Activated naive CD8-positive, alpha-beta T cell treated with anti-CD3 and anti-CD28 coated beads, Interleukin-2, amount 50 U/mL, for 24 hours (primary cell): ENCODE results near the gene FAM177B.

Source experiments
- ATAC-seq: fragments of 150-1000 bp; cut with Tn5 transposase; one replicate; pipeline ENCODE4 v1.10.0; 2021
- DNase-seq: peaks from one replicate; pipeline ENCODE4 v3.0.0; 2021
- H3K27ac Mint-ChIP-seq: one replicate; pipeline ENCODE4 v1.8.0; 2021; ENCODE audit warnings: mild to moderate bottlenecking, mixed read lengths
- H3K27me3 Mint-ChIP-seq: one replicate; pipeline ENCODE4 v1.8.0; 2021; ENCODE audit warnings: mixed read lengths
- H3K36me3 Mint-ChIP-seq: one replicate; pipeline ENCODE4 v1.8.0; 2021; ENCODE audit warnings: low read depth, mixed read lengths
- H3K4me1 Mint-ChIP-seq: one replicate; pipeline ENCODE4 v1.8.0; 2021; ENCODE audit warnings: mixed read lengths
- H3K4me3 Mint-ChIP-seq: one replicate; pipeline ENCODE4 v1.8.0; 2021; ENCODE audit warnings: mild to moderate bottlenecking, moderate library complexity, mixed read lengths
- H3K9me3 Mint-ChIP-seq: one replicate; pipeline ENCODE4 v1.8.0; 2021; ENCODE audit warnings: mixed read lengths

Gene FAM177B

GRCh38 chr1:222787729-222788128 is 50.7 kb downstream of the FAM177B start:
- no peak overlapping the region for H3K4me3 Mint-ChIP-seq

GRCh38 chr1:222788402-222789156 is 51.6 kb downstream of the FAM177B start:
- no peak for DNase-seq
- H3K27me3 Mint-ChIP-seq = peaks cover 2% of the 10 kb centered on the region
- H3K36me3 Mint-ChIP-seq = no peaks in the 10 kb centered on the region
- H3K27ac Mint-ChIP-seq = no peak overlapping the region
- ATAC-seq = no peak
- H3K4me3 Mint-ChIP-seq = no peak overlapping the region
- H3K9me3 Mint-ChIP-seq = peaks cover 8% of the 10 kb centered on the region
- H3K4me1 Mint-ChIP-seq = peaks cover 15% of the 10 kb centered on the region

More at GRCh38 chr1:222787729-222788128, 50.7 kb downstream of the FAM177B start:
- peaks cover 4% of the 10 kb centered on the region for H3K27me3 Mint-ChIP-seq
- no peak for ATAC-seq
- H3K9me3 Mint-ChIP-seq = peaks cover 8% of the 10 kb centered on the region
- H3K4me1 Mint-ChIP-seq = peaks cover 15% of the 10 kb centered on the region
- H3K36me3 Mint-ChIP-seq = no peaks in the 10 kb centered on the region
- H3K27ac Mint-ChIP-seq = no peak overlapping the region
- no peak for DNase-seq

- Mint-ChIP-seq H3K9me3 (peaks cover 8% of the 10 kb centered on the region), H3K4me3 (no peak overlapping the region), H3K27ac (no peak overlapping the region), H3K36me3 (no peaks in the 10 kb centered on the region), H3K4me1 (peaks cover 15% of the 10 kb centered on the region), H3K27me3 (no peaks in the 10 kb centered on the region)
- peak; percentile 25 for ATAC-seq
- DNase-seq = no peak
Observed at GRCh38 chr1:222790115-222790514, 53.1 kb downstream of the FAM177B start.

GRCh38 chr1:222790520-222790919 is 53.5 kb downstream of the FAM177B start:
- peaks cover 15% of the 10 kb centered on the region for H3K4me1 Mint-ChIP-seq
- no peaks in the 10 kb centered on the region for H3K27me3 Mint-ChIP-seq
- DNase-seq = no peak
- peak; percentile 33 for ATAC-seq
- peaks cover 8% of the 10 kb centered on the region for H3K9me3 Mint-ChIP-seq
- no peaks in the 10 kb centered on the region for H3K36me3 Mint-ChIP-seq
- H3K4me3 Mint-ChIP-seq = no peak overlapping the region
- H3K27ac Mint-ChIP-seq = no peak overlapping the region

- DNase-seq (no peak), ATAC-seq (no peak)
- no peaks in the 10 kb centered on the region for H3K27me3 Mint-ChIP-seq
- no peak overlapping the region for H3K4me3 Mint-ChIP-seq
- peaks cover 15% of the 10 kb centered on the region for H3K4me1 Mint-ChIP-seq
- peaks cover 8% of the 10 kb centered on the region for H3K9me3 Mint-ChIP-seq
- no peaks in the 10 kb centered on the region for H3K36me3 Mint-ChIP-seq
- no peak overlapping the region for H3K27ac Mint-ChIP-seq
Observed at GRCh38 chr1:222791006-222791710, 54.2 kb downstream of the FAM177B start.

- DNase-seq (no peak), ATAC-seq (no peak)
- no peaks in the 10 kb centered on the region for H3K36me3 Mint-ChIP-seq
- no peak overlapping the region for H3K4me3 Mint-ChIP-seq
- no peaks in the 10 kb centered on the region for H3K27me3 Mint-ChIP-seq
- no peak overlapping the region for H3K27ac Mint-ChIP-seq
- peaks cover 8% of the 10 kb centered on the region for H3K9me3 Mint-ChIP-seq
- H3K4me1 Mint-ChIP-seq = peaks cover 18% of the 10 kb centered on the region
Observed at GRCh38 chr1:222792744-222793143, 55.7 kb downstream of the FAM177B start.

- H3K36me3 Mint-ChIP-seq = no peaks in the 10 kb centered on the region
- peaks cover 3% of the 10 kb centered on the region for H3K9me3 Mint-ChIP-seq
- H3K4me3 Mint-ChIP-seq = no peak overlapping the region
- ATAC-seq = no peak
- H3K4me1 Mint-ChIP-seq = peaks cover 24% of the 10 kb centered on the region
- no peak overlapping the region for H3K27ac Mint-ChIP-seq
- DNase-seq = no peak
- H3K27me3 Mint-ChIP-seq = no peaks in the 10 kb centered on the region
Observed at GRCh38 chr1:222794656-222795474, 57.9 kb downstream of the FAM177B start.

GRCh38 chr1:222798116-222798515 is 61.1 kb downstream of the FAM177B start:
- Mint-ChIP-seq H3K27me3 (peaks cover 3% of the 10 kb centered on the region), H3K27ac (no peak overlapping the region), H3K4me1 (peaks cover 15% of the 10 kb centered on the region), H3K9me3 (no peaks in the 10 kb centered on the region), H3K4me3 (no peak overlapping the region), H3K36me3 (no peaks in the 10 kb centered on the region)
- DNase-seq (peak; percentile 28), ATAC-seq (peak; percentile 65)

- H3K27me3 Mint-ChIP-seq = peaks cover 3% of the 10 kb centered on the region
- H3K4me1 Mint-ChIP-seq = peaks cover 15% of the 10 kb centered on the region
- no peaks in the 10 kb centered on the region for H3K9me3 Mint-ChIP-seq
- H3K4me3 Mint-ChIP-seq = no peak overlapping the region
- DNase-seq (no peak), ATAC-seq (no peak)
- no peaks in the 10 kb centered on the region for H3K36me3 Mint-ChIP-seq
- no peak overlapping the region for H3K27ac Mint-ChIP-seq
Observed at GRCh38 chr1:222798975-222799374, 62.0 kb downstream of the FAM177B start.
